ENCODE measurements around the gene SLC7A6OS. TPM values are rescaled to one million over a fixed set of nuclear protein-coding genes. Genes with fewer than 3 reads are reported as not detected.

Gene SLC7A6OS
- total RNA-seq, 1 experiment from 2014 or later: 16.4 TPM

DNA sequence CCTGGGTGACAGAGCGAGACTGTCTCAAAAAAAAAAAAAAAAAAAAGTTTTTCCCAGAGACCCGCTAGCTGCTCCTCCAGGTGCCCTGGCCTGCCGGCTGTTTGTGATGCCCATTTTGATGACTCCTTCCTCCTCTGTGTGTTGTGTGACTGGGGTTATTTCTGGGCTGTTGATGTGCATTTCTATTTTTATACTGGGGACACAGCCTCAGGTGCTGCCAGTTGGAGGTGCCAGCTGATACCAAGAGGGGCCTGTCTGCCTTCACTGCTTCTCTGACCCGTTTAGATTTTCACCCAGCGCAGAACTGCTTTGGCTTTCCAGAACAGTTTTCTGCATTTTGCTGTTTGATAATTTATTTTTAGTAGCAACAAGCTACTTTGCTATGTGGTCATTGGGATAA lies 58.9 kb downstream of the SLC7A6OS start:
- Histone ChIP-seq H3K9ac (ENCODE audit: low read length) (no peak overlapping the region), H3K27me3 (ENCODE audit: insufficient read depth, low read length) (no peaks in the 10 kb centered on the region), H2AFZ (ENCODE audit: low read depth, low read length, poor library complexity, severe bottlenecking) (no peak overlapping the region), H3K4me2 (ENCODE audit: low read length) (no peak overlapping the region), H3K4me1 (ENCODE audit: control insufficient read depth in 1 of 2, insufficient read depth in 2 of 2, low read length in 2 of 2) (peaks cover 0 to 2% of the 10 kb centered on the region in 2 experiments; a peak in 1 of 4 replicates), H3K36me3 (ENCODE audit: control insufficient read depth in 1 of 2, insufficient read depth in 2 of 2, low read length in 2 of 2) (peaks cover 0 to 2% of the 10 kb centered on the region in 2 experiments; a peak in 2 of 4 replicates), H3K9me3 (ENCODE audit: control insufficient read depth in 1 of 2, insufficient read depth in 1 of 2, low read depth in 1 of 2, low read length in 2 of 2) (no peaks in the 10 kb centered on the region), H4K20me1 (ENCODE audit: insufficient read depth) (no peaks in the 10 kb centered on the region), H3K9me2 (ENCODE audit: insufficient read depth) (no peaks in the 10 kb centered on the region), H3K4me3 (replicated peaks in 1 of 2; ENCODE audit: low read depth in 1 of 2, low read length in 2 of 2) (no peak overlapping the region), H3K27ac (ENCODE audit: low read depth, low read length) (no peak overlapping the region), H3K79me2 (ENCODE audit: insufficient read depth, low read length) (peaks cover 10% of the 10 kb centered on the region; the same call in 1 of the 2 replicates)
- POLR2A ChIA-PET: interaction anchor here (0.6 to 1.3 kb wide), 2 partner anchors 14 to 218 kb away, joined by 3 read pairs; no protein-coding TSS in a partner anchor
- DNase-seq (ENCODE audit: low read depth, low spot score): no peak
- RAD21 ChIA-PET (ENCODE audit: low non-redundant PET in 1 of 2, low total read pairs in 2 of 2, uncharacterized antibody in 2 of 2, unreplicated experiment in 2 of 2): no interaction called here
- no peak for ATAC-seq
- intact Hi-C loops (cut with micrococcal nuclease): no loop called here
- CTCF ChIA-PET: interaction anchor here (3.4 kb wide), 1 partner anchor 11 kb away, joined by 16 read pairs; the partner anchor contains the start of gene SLC7A6
- TF ChIP-seq ATF3 (IDR thresholded peaks at IDR 0.05): no peak
- TF ChIP-seq CTCF (IDR thresholded peaks at IDR 0.05 in 2 of 3, conservative IDR thresholded peaks at IDR 0.05 in 1 of 3; ENCODE audit: borderline replicate concordance in 1 of 3, insufficient read depth in 1 of 3, low read depth in 2 of 3, low read length in 2 of 3): no peak
- no peak for TF ChIP-seq SP1 (IDR thresholded peaks at IDR 0.05; ENCODE audit: low read depth)
- no peak for TF ChIP-seq EZH2phosphoT487 (IDR thresholded peaks at IDR 0.05; ENCODE audit: borderline replicate concordance)
- TF ChIP-seq TCF7L2 (IDR thresholded peaks at IDR 0.05; ENCODE audit: borderline replicate concordance, extremely low read depth, insufficient read depth, insufficient read length): no peak
- TF ChIP-seq EZH2 (IDR thresholded peaks at IDR 0.05): no peak
- TF ChIP-seq EGR1 (IDR thresholded peaks at IDR 0.05; ENCODE audit: low read depth): no peak
- BruUV-seq (replicated peaks): no TSS peak
